Measurements from ENCODE around the gene U2AF2.

- TF ChIP-seq CTCF (conservative IDR thresholded peaks at IDR 0.05 in 1 of 2, IDR thresholded peaks at IDR 0.05 in 1 of 2; ENCODE audit: extremely low read depth in 1 of 2, insufficient read depth in 1 of 2, low read depth in 1 of 2, low read length in 2 of 2) (peak; percentile 99 to 100), EZH2 (IDR thresholded peaks at IDR 0.05; ENCODE audit: borderline replicate concordance, low read length) (no peak)
Measured at GRCh38 chr19:55653651-55654322, 1.0 kb upstream of the U2AF2 start.
